Stomach (tissue), 9 donors: ENCODE measurements around the gene ARID1B. TPM values are rescaled to one million over a fixed set of nuclear protein-coding genes. Genes with fewer than 3 reads are reported as not detected.

Experiments
- DNase-seq, 2 donors: peaks; one replicate each; pipeline versions ENCODE4 v3.0.0 to v3.0.0-alpha.2; 2013 to 2019
- H3K27ac ChIP-seq, 5 donors: fragments of 200-600 bp in 4 of 5; sonication (generic) in 4 of 5; one replicate each; pipeline ENCODE4 v1.5.1; 2013 to 2019; ENCODE audit warnings: mild to moderate bottlenecking in 1 of 5, moderate library complexity in 1 of 5
- H3K27me3 ChIP-seq, 3 donors: fragments of 200-600 bp; sonication (generic); one replicate each; pipeline ENCODE4 v1.5.1; 2017 to 2019; ENCODE audit warnings: mixed run types in 1 of 3
- H3K36me3 ChIP-seq, 4 donors: fragments of 200-600 bp; sonication (generic); 1 replicate in 3 of 4; 2 replicates in 1 of 4; pipeline ENCODE4 v1.5.1; 2016 to 2019
- H3K4me1 ChIP-seq, 4 donors: fragments of 200-600 bp; sonication (generic); one replicate each; pipeline ENCODE4 v1.5.1; 2016 to 2019
- H3K4me3 ChIP-seq, 4 donors: fragments of 200-600 bp; sonication (generic) in 3 of 4; one replicate each; pipeline ENCODE4 v1.5.1; 2016 to 2019; ENCODE audit warnings: mild to moderate bottlenecking in 1 of 4
- H3K9me3 ChIP-seq, 4 donors: fragments of 200-600 bp; sonication (generic); one replicate each; pipeline ENCODE4 v1.5.1; 2016 to 2019
- CTCF ChIP-seq, 7 experiments: fragments of 450-650 bp in 4 of 7; fragments of 200-600 bp in 3 of 7; sonication (generic) in 3 of 7; IDR thresholded peaks; one replicate each; pipeline ENCODE4 v1.5.1; 2016 to 2019; ENCODE audit warnings: antibody characterized with exemption in 7 of 7, control low read depth in 2 of 7, mild to moderate bottlenecking in 1 of 7
- EP300 ChIP-seq: sonication (generic); formaldehyde crosslinking; IDR thresholded peaks from one replicate; pipeline ENCODE4 v1.6.1; 2017; ENCODE audit warnings: antibody characterized with exemption
- POLR2A ChIP-seq, 4 donors: fragments of 450-650 bp; IDR thresholded peaks; one replicate each; pipeline ENCODE4 v1.6.1; 2016; ENCODE audit warnings: antibody characterized with exemption in 4 of 4, control low read depth in 2 of 4, mild to moderate bottlenecking in 1 of 4, moderate library complexity in 1 of 4
- POLR2AphosphoS5 ChIP-seq, 3 donors: sonication (generic); formaldehyde crosslinking; IDR thresholded peaks; one replicate each; pipeline ENCODE4 v1.6.1; 2016; ENCODE audit warnings: antibody characterized with exemption in 3 of 3
- WGBS, 5 donors: extraction: QIAGEN DNeasy Blood & Tissue Kit in 3 of 5; methylation state at CpG; one replicate each; pipeline versions ENCODE4 v1.1.5 to v1.1.7; 2013 to 2018; 5-methylcytosine and 5-hydroxymethylcytosine counted together
- intact Hi-C: fragments of 100-400 bp; cut with DNase I; formaldehyde crosslinking; loops from one replicate; pipeline ENCODE4 v1.15.1; 2023; ENCODE audit warnings: low total_unique reads
- polyA plus RNA-seq, 3 donors: library from polyadenylated mRNA; stranded (reverse); fragments of 200-250 nt; gene quantifications; one replicate each; pipeline ENCODE4 v1.2.3, GENCODE V29; 2013
- total RNA-seq, 5 donors: library from RNA; depleted of rRNA; stranded (reverse); fragments of >200 nt; gene quantifications; one replicate each; pipeline versions ENCODE4 v1.1.0 to v1.2.3, GENCODE V29; 2014 to 2016
- donor health status: healthy with polysubstance abuse.
- donor health status: Bipolar disorder and iron deficiency.
- donor health status: healthy.

The ARID1B gene
- total and polyA plus RNA-seq, 8 donors, result 8.8 to 183 (median 48.3) TPM

GRCh38 chr6:157072128-157072527 is 294.9 kb downstream of the ARID1B start:
- no peaks in the 10 kb centered on the region for H3K27me3 ChIP-seq
- no peaks in the 10 kb centered on the region for H3K9me3 ChIP-seq
- WGBS, 5 donors, result 75 to 85% (median 78%) methylated on average over 2 of the region's 2 CpGs
- TF ChIP-seq POLR2AphosphoS5 (IDR thresholded peaks at IDR 0.05) (no peak), POLR2A (IDR thresholded peaks at IDR 0.05) (no peak), CTCF (IDR thresholded peaks at IDR 0.05) (no peak), EP300 (no peak)
- H3K4me1 ChIP-seq, result peaks cover 5 to 77% (median 42%) of the 10 kb centered on the region in 4 donors
- H3K4me3 ChIP-seq, result no peak overlapping the region
- intact Hi-C loops, result no loop called here
- no peaks in the 10 kb centered on the region for H3K36me3 ChIP-seq
- no peak for DNase-seq
- H3K27ac ChIP-seq, result no peak overlapping the region

- Histone ChIP-seq H3K27me3 (no peaks in the 10 kb centered on the region), H3K27ac (no peak overlapping the region), H3K36me3 (no peaks in the 10 kb centered on the region), H3K4me1 (peaks cover 5 to 66% (median 34%) of the 10 kb centered on the region in 4 donors), H3K4me3 (no peak overlapping the region), H3K9me3 (no peaks in the 10 kb centered on the region)
- WGBS, 5 donors, result 36 to 66% (median 59%) methylated on average over 4 of the region's 4 CpGs
- intact Hi-C loops, result no loop called here
- peak in 1 of 7 experiments; percentile 27 for TF ChIP-seq CTCF (IDR thresholded peaks at IDR 0.05)
- no peak for TF ChIP-seq POLR2AphosphoS5 (IDR thresholded peaks at IDR 0.05)
- DNase-seq, result no peak
Measured at GRCh38 chr6:157073596-157073995, 296.4 kb downstream of the ARID1B start.

- intact Hi-C loops, result no loop called here
- Histone ChIP-seq H3K27ac (no peak overlapping the region), H3K9me3 (no peaks in the 10 kb centered on the region), H3K4me1 (peaks cover 0 to 62% (median 30%) of the 10 kb centered on the region in 4 donors), H3K27me3 (no peaks in the 10 kb centered on the region), H3K4me3 (no peak overlapping the region), H3K36me3 (no peaks in the 10 kb centered on the region)
- no peak for DNase-seq
- 82 to 98% (median 95%) methylated on average over 1 of the region's 1 CpG for WGBS, 5 donors
- TF ChIP-seq EP300 (no peak), CTCF (IDR thresholded peaks at IDR 0.05) (no peak), POLR2A (IDR thresholded peaks at IDR 0.05) (no peak), POLR2AphosphoS5 (IDR thresholded peaks at IDR 0.05) (no peak)
Measured at GRCh38 chr6:157074969-157075368, 297.8 kb downstream of the ARID1B start.

- Histone ChIP-seq H3K27me3 (no peaks in the 10 kb centered on the region), H3K27ac (no peak overlapping the region), H3K9me3 (no peaks in the 10 kb centered on the region), H3K4me3 (no peak overlapping the region), H3K4me1 (peaks cover 0 to 57% (median 28%) of the 10 kb centered on the region in 4 donors), H3K36me3 (no peaks in the 10 kb centered on the region)
- intact Hi-C loops, result no loop called here
- TF ChIP-seq POLR2AphosphoS5 (IDR thresholded peaks at IDR 0.05), result no peak
- TF ChIP-seq CTCF (IDR thresholded peaks at IDR 0.05), result no peak
- no peak for TF ChIP-seq EP300
- TF ChIP-seq POLR2A (IDR thresholded peaks at IDR 0.05), result no peak
- no peak for DNase-seq
- 84 to 90% (median 89%) methylated on average over 8 of the region's 8 CpGs for WGBS, 5 donors
Measured at GRCh38 chr6:157075549-157076450, 298.6 kb downstream of the ARID1B start.
